HFF-Myc (cell line): ENCODE results near the gene ZFHX3.
"Not testable (repeated sequence)": the region's sequence is repeated elsewhere in the genome, so short reads cannot be mapped to it uniquely, and the experiment has no call there.

ENCODE experiments used
- DNase-seq: peaks from one replicate; pipeline ENCODE4 v3.0.0-alpha.2; 2011; ENCODE audit warnings: low read depth; ENCODE audit errors: extremely low read depth
- H3K4me3 ChIP-seq: replicated peaks from 2 replicates; pipeline ENCODE4 v1.5.1; 2011; ENCODE audit warnings: low read depth, mild to moderate bottlenecking, control low read depth, low read length
- TF ChIP-seq, protein P1 (sequence below): IDR thresholded peaks from 2 replicates; pipeline ENCODE4 v1.5.1; 2012; ENCODE audit warnings: mild to moderate bottlenecking, low read depth, low read length, control low read depth; ENCODE audit errors: missing control alignments

Gene ZFHX3

GRCh38 chr16:73010150-73010676 is 37.7 kb downstream of the ZFHX3 start:
- no peak overlapping the region for H3K4me3 ChIP-seq
- TF ChIP-seq, protein P1, sequence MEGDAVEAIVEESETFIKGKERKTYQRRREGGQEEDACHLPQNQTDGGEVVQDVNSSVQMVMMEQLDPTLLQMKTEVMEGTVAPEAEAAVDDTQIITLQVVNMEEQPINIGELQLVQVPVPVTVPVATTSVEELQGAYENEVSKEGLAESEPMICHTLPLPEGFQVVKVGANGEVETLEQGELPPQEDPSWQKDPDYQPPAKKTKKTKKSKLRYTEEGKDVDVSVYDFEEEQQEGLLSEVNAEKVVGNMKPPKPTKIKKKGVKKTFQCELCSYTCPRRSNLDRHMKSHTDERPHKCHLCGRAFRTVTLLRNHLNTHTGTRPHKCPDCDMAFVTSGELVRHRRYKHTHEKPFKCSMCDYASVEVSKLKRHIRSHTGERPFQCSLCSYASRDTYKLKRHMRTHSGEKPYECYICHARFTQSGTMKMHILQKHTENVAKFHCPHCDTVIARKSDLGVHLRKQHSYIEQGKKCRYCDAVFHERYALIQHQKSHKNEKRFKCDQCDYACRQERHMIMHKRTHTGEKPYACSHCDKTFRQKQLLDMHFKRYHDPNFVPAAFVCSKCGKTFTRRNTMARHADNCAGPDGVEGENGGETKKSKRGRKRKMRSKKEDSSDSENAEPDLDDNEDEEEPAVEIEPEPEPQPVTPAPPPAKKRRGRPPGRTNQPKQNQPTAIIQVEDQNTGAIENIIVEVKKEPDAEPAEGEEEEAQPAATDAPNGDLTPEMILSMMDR: no peak
- no peak for DNase-seq

GRCh38 chr16:73009710-73010109 is 38.2 kb downstream of the ZFHX3 start:
- H3K4me3 ChIP-seq, DNase-seq: not testable (repeated sequence)

- TF ChIP-seq, protein P1: no peak
- no peak for DNase-seq
- H3K4me3 ChIP-seq: no peak overlapping the region
Measured at GRCh38 chr16:73006026-73006425, 41.9 kb downstream of the ZFHX3 start.

DNA sequence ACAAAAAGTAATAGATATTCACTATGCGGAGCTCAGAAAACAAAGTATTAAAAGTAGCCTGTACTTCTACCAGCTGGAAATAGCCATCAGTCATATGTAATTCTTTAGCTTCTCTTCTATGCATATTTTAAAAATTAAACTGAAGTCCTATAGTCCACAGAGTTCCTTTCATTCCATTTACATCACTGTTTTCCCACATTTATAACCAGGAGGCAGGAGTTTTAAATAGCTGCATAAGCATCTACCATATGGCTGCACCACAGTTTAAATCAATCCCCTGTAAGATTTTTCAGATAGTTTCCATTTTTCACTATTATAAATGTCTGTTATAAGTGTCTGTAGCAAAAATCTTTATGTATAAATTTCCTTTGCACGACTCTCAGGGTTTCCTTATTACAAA is 45.1 kb downstream of the ZFHX3 start:
- TF ChIP-seq, protein P1: no peak
- no peak for DNase-seq
- no peak overlapping the region for H3K4me3 ChIP-seq

DNA sequence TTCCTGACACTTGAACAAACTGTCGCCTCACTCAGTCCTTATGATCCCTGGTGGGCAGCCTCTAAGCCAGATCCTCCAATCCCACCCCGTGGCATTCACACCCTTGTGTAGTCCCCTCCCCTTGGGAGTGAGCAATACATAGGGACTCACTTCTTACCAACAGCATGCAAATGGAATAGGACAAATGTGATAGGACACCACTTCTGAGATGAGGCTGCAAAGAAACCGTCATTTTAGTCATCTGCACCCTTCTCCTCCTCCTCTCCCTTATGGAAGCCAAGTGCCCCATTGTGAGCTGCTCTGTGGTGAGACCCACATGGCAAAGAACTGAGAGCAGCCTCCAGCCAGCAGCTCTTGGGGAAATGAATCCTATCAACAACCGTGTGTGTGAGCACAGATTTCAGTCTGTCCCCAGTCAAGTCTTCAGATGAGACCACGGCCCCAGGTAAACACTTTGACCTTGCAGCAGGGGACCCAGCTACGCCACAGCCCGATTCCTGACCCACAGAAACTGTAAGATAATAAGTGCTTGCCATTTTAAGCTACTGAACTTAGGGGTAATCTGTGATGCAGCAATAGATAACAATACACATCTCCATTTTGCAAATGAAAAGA is 46.9 kb downstream of the ZFHX3 start:
- no peak for DNase-seq
- TF ChIP-seq, protein P1: no peak
- no peak overlapping the region for H3K4me3 ChIP-seq

DNA sequence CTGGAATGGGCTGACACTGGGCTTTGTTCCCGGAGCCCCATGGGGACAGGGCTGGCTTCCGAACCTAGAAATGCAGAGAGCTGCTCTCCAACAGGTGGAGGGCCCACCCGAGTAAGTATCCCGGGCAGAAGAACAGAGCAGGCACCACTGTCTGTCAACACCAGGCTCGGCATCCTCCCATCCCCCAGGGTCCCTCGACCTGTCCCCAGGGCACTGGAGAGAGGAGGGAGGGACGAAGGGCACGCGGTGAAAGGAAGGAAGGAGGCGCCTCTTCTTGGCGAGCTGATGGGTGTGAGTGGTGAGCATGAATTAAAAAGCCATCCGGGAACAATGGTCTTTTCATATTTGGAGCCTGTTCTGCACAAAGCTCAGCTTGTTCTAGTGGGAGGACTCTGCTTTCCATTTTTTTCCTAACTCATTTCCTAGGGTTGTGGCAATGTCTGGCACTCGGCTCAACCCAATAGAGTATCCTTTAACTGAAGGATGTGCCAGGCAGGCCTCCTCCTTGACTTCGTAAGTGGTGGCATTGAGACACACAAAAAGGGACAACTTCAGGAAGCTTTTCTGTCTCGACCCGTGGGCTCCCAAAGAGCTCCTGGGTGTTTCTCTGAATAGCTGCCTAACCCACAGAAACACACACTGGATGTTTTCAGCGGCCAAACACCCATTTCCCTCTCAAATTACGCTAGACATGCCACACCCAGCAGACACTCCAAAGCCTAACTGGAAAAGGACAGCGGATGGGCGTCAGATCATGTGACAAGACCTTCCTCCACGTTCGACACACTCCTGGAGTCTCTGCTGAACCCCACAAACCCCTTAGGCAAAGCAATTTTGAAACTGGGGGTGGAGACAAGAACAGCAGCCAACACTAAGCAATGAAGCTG is 47.7 kb downstream of the ZFHX3 start:
- no peak for DNase-seq
- TF ChIP-seq, protein P1: no peak
- H3K4me3 ChIP-seq: no peak overlapping the region

DNA sequence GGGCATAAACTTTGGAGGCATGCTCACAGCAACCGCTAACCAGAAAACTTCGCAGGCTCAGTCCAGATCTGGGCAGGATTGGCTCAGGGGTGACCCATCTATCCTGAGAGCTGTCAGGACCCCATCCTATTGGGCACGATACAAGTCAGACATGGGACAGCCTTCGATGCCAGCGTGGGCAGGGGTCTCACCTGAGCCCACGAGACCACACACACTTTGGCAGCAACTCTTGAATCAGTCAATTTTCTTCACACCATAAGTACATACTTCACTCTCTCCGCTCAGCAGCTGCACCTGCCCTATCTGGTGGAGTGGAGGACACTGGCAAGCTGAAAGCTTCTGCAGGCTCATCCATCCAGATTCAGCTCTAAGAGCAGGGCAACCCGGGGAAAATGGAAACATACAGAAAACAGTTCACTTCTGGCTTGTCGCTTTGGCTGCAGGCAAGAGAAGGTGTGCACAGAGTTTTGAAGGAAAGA is 48.3 kb downstream of the ZFHX3 start:
- no peak for DNase-seq
- TF ChIP-seq, protein P1: no peak
- no peak overlapping the region for H3K4me3 ChIP-seq
